IMR-90 (cell line): Measurements from ENCODE around the gene LAMA3. TPM values are rescaled to one million over a fixed set of nuclear protein-coding genes. Genes with fewer than 3 reads are reported as not detected.

Experiments used
- ATAC-seq: fragments of 200-7000 bp; cut with Tn5 transposase; 2 replicates; pipeline ENCODE4 v1.9.1; 2020; ENCODE audit warnings: low read depth, mild to moderate bottlenecking, moderate library complexity
- BruUV-seq: library from RNA; stranded (reverse); fragments of 400-500 nt; replicated peaks from 2 replicates; lab custom pipeline; 2021; lab: Mats Ljungman, UMichigan
- CTCF ChIA-PET: fragments of 300-600 bp; formaldehyde crosslinking; extraction: SDS; loops from one replicate; lab custom pipeline; 2021; ENCODE audit warnings: antibody characterized with exemption; lab: Yijun Ruan, JAX
- POLR2A ChIA-PET: fragments of 300-600 bp; sonication (Branson Sonifier 250); formaldehyde crosslinking; loops from one replicate; lab custom pipeline; 2022; ENCODE audit warnings: antibody characterized with exemption; ENCODE audit not compliant: unreplicated experiment; lab: Charles Lee
- DNase-seq: peaks from one replicate; pipeline ENCODE4 v3.0.0; 2013
- H2AFZ ChIP-seq: replicated peaks from 2 replicates; pipeline ENCODE3; 2013; ENCODE audit warnings: low read length, mild to moderate bottlenecking; ENCODE audit not compliant: poor library complexity
- H2AK5ac ChIP-seq: 2 replicates; pipeline ENCODE4 v1.6.1; 2013; ENCODE audit warnings: low read depth, low read length, inconsistent platforms
- H2AK9ac ChIP-seq: replicated peaks from 2 replicates; pipeline ENCODE3; 2013; ENCODE audit warnings: mild to moderate bottlenecking, low read depth, low read length, moderate library complexity; ENCODE audit not compliant: poor library complexity
- H2BK120ac ChIP-seq: 2 replicates; pipeline ENCODE4 v1.6.1; 2013; ENCODE audit warnings: low read depth, low read length, inconsistent platforms
- H2BK15ac ChIP-seq: 3 replicates; pipeline ENCODE4 v1.6.1; 2013; ENCODE audit warnings: low read depth, low read length, inconsistent platforms
- H2BK20ac ChIP-seq: 2 replicates; pipeline ENCODE4 v1.6.1; 2013; ENCODE audit warnings: low read depth, mild to moderate bottlenecking, inconsistent platforms, low read length, moderate library complexity
- H2BK5ac ChIP-seq: 2 replicates; pipeline ENCODE4 v1.6.1; 2013; ENCODE audit warnings: mild to moderate bottlenecking, low read depth, low read length, inconsistent platforms; ENCODE audit not compliant: poor library complexity, severe bottlenecking
- H3K14ac ChIP-seq: replicated peaks from 2 replicates; pipeline ENCODE4 v1.6.1; 2013; ENCODE audit warnings: low read depth, low read length, inconsistent platforms
- H3K18ac ChIP-seq: 2 replicates; pipeline ENCODE4 v1.6.1; 2013; ENCODE audit warnings: low read depth, low read length, control low read depth
- H3K23ac ChIP-seq: 2 replicates; pipeline ENCODE4 v1.6.1; 2013; ENCODE audit warnings: low read depth, low read length, inconsistent platforms
- H3K27ac ChIP-seq: 2 replicates; pipeline ENCODE4 v1.5.1; 2013; ENCODE audit warnings: mild to moderate bottlenecking, control low read depth, low read length; ENCODE audit not compliant: insufficient read depth
- H3K27me3 ChIP-seq: 2 replicates; pipeline ENCODE4 v1.6.1; 2013; ENCODE audit warnings: low read length; ENCODE audit not compliant: control insufficient read depth, insufficient read depth
- H3K36me3 ChIP-seq: 2 replicates; pipeline ENCODE4 v1.6.1; 2013; ENCODE audit warnings: low read length, mixed read lengths; ENCODE audit not compliant: control insufficient read depth, insufficient read depth
- H3K4ac ChIP-seq: 2 replicates; pipeline ENCODE4 v1.6.1; 2013; ENCODE audit warnings: low read depth, low read length, inconsistent platforms
- H3K4me1 ChIP-seq: 2 replicates; pipeline ENCODE4 v1.6.1; 2013; ENCODE audit warnings: low read length, mixed read lengths; ENCODE audit not compliant: control insufficient read depth, insufficient read depth
- H3K4me2 ChIP-seq: 2 replicates; pipeline ENCODE4 v1.6.1; 2013; ENCODE audit warnings: low read depth, mild to moderate bottlenecking, control low read depth, low read length, moderate library complexity
- H3K4me3 ChIP-seq: 2 replicates; pipeline ENCODE4 v1.5.1; 2013; ENCODE audit warnings: low read depth, mild to moderate bottlenecking, control low read depth, low read length, moderate library complexity; ENCODE audit not compliant: insufficient read depth
- H3K56ac ChIP-seq: 2 replicates; pipeline ENCODE4 v1.6.1; 2013; ENCODE audit warnings: low read length, inconsistent platforms; ENCODE audit not compliant: insufficient read depth; ENCODE audit errors: extremely low read depth
- H3K79me1 ChIP-seq, 2 experiments: 2 replicates each; pipeline ENCODE4 v1.6.1; 2013; ENCODE audit warnings: low read length in 2 of 2, inconsistent platforms in 1 of 2, low read depth in 1 of 2
- H3K9ac ChIP-seq: 2 replicates; pipeline ENCODE4 v1.6.1; 2013; ENCODE audit warnings: low read depth, low read length, control low read depth
- H3K9me1 ChIP-seq: 2 replicates; pipeline ENCODE4 v1.6.1; 2013; ENCODE audit warnings: low read length, inconsistent platforms; ENCODE audit not compliant: insufficient read depth
- H3K9me3 ChIP-seq: 2 replicates; pipeline ENCODE4 v1.6.1; 2013; ENCODE audit warnings: low read length; ENCODE audit not compliant: control insufficient read depth, insufficient read depth
- H4K20me1 ChIP-seq: 2 replicates; pipeline ENCODE4 v1.6.1; 2013; ENCODE audit warnings: low read length, inconsistent platforms; ENCODE audit not compliant: insufficient read depth
- H4K5ac ChIP-seq: 2 replicates; pipeline ENCODE4 v1.6.1; 2013; ENCODE audit warnings: mild to moderate bottlenecking, low read depth, low read length, control low read depth
- H4K8ac ChIP-seq, 2 experiments: 2 replicates each; pipeline ENCODE4 v1.6.1; 2013; ENCODE audit warnings: low read depth in 2 of 2, low read length in 2 of 2, control low read depth in 1 of 2, inconsistent platforms in 1 of 2
- H4K91ac ChIP-seq: 2 replicates; pipeline ENCODE4 v1.6.1; 2013; ENCODE audit warnings: low read depth, low read length, inconsistent platforms; ENCODE audit not compliant: insufficient read depth
- BHLHE40 ChIP-seq: fragments of 150-350 bp; IDR thresholded peaks from 2 replicates; pipeline ENCODE4 v1.6.1; 2016; ENCODE audit warnings: mild to moderate bottlenecking, low read depth, low read length
- CEBPB ChIP-seq: IDR thresholded peaks from 2 replicates; pipeline ENCODE4 v1.6.1; 2012; ENCODE audit warnings: low read depth, low read length, improper control_type of control experiment
- CHD1 ChIP-seq: IDR thresholded peaks from 2 replicates; pipeline ENCODE4 v1.6.1; 2012; ENCODE audit warnings: low read depth, low read length, improper control_type of control experiment
- CTCF ChIP-seq: conservative IDR thresholded peaks from 2 replicates; pipeline ENCODE4 v1.5.1; 2012; ENCODE audit warnings: mild to moderate bottlenecking, low read depth, low read length, improper control_type of control experiment
- ELK1 ChIP-seq: fragments of 150-350 bp; IDR thresholded peaks from 2 replicates; pipeline ENCODE4 v1.6.1; 2016; ENCODE audit warnings: low read depth, mild to moderate bottlenecking, low read length, moderate library complexity, borderline replicate concordance
- FOS ChIP-seq: fragments of 150-350 bp; IDR thresholded peaks from 2 replicates; pipeline ENCODE4 v1.6.1; 2016; ENCODE audit warnings: low read depth, low read length
- MAFK ChIP-seq: IDR thresholded peaks from 2 replicates; pipeline ENCODE4 v1.6.1; 2012; ENCODE audit warnings: low read depth, low read length, improper control_type of control experiment
- MAZ ChIP-seq: IDR thresholded peaks from 2 replicates; pipeline ENCODE4 v1.6.1; 2012; ENCODE audit warnings: low read depth, mild to moderate bottlenecking, low read length, improper control_type of control experiment, moderate library complexity, borderline replicate concordance
- MXI1 ChIP-seq: IDR thresholded peaks from 2 replicates; pipeline ENCODE4 v1.6.1; 2012; ENCODE audit warnings: low read depth, mild to moderate bottlenecking, low read length, moderate library complexity, borderline replicate concordance
- NFE2L2 ChIP-seq: fragments of 150-350 bp; IDR thresholded peaks from 2 replicates; pipeline ENCODE4 v1.6.1; 2016; ENCODE audit warnings: low read depth, mild to moderate bottlenecking, low read length
- POLR2A ChIP-seq: IDR thresholded peaks from 2 replicates; pipeline ENCODE4 v1.6.1; 2012; ENCODE audit warnings: mild to moderate bottlenecking, low read depth, low read length
- RAD21 ChIP-seq: IDR thresholded peaks from 2 replicates; pipeline ENCODE4 v1.6.1; 2012; ENCODE audit warnings: low read length, improper control_type of control experiment
- RCOR1 ChIP-seq: IDR thresholded peaks from 2 replicates; pipeline ENCODE4 v1.6.1; 2012; ENCODE audit warnings: mild to moderate bottlenecking, low read length, improper control_type of control experiment; ENCODE audit not compliant: insufficient replicate concordance
- RFX5 ChIP-seq: IDR thresholded peaks from 2 replicates; pipeline ENCODE4 v1.8.0; 2012; ENCODE audit warnings: low read depth, mild to moderate bottlenecking, low read length, moderate library complexity
- SMC3 ChIP-seq: fragments of 150-350 bp; IDR thresholded peaks from 2 replicates; pipeline ENCODE4 v1.6.1; 2016; ENCODE audit warnings: low read depth, mild to moderate bottlenecking, antibody characterized with exemption, low read length, moderate library complexity
- USF2 ChIP-seq: fragments of 150-350 bp; IDR thresholded peaks from 2 replicates; pipeline ENCODE4 v1.6.1; 2017; ENCODE audit warnings: mild to moderate bottlenecking, antibody characterized with exemption, low read length, low read depth
- WGBS, 2 experiments: methylation state at CpG; one replicate each; pipeline versions ENCODE4 v1.1.5 to v1.1.7; 2013; ENCODE audit warnings: missing lambda C conversion rate in 2 of 2; ENCODE audit not compliant: insufficient read length in 1 of 2; ENCODE audit errors: extremely low coverage in 2 of 2; 5-methylcytosine and 5-hydroxymethylcytosine counted together
- dilution Hi-C: fragments of 300-500 bp; cut with HindIII; formaldehyde crosslinking; loops from one replicate; pipeline ENCODE4 v1.14.3; 2018; ENCODE audit warnings: low sequenced_read_pairs; ENCODE audit not compliant: unreplicated experiment
- in situ Hi-C: fragments of 300-500 bp; cut with MboI; formaldehyde crosslinking; loops from 3 replicates; pipeline ENCODE4 v1.14.3; 2019; ENCODE audit warnings: low sequenced_read_pairs, inconsistent platforms, mixed read lengths
- intact Hi-C: fragments of 100-400 bp; cut with micrococcal nuclease; formaldehyde crosslinking; loops from 2 replicates; pipeline ENCODE4 v1.10.0; 2022
- polyA plus RNA-seq, 3 experiments: library from polyadenylated mRNA; depleted of rRNA; stranded (reverse); fragments of >200 nt; gene quantifications; 2 replicates each; pipeline ENCODE4 v1.2.3, GENCODE V29; 2012; ENCODE audit warnings: low replicate concordance in 1 of 3
- total RNA-seq: library from RNA; depleted of rRNA; stranded (reverse); fragments of >200 nt; gene quantifications from 2 replicates; pipeline ENCODE4 v1.2.3, GENCODE V29; 2012

The LAMA3 gene
- total and polyA plus RNA-seq, 2 of the 4 experiments (the other 2 are of a cell fraction), result 0.18 to 0.19 TPM

- no peaks in the 10 kb centered on the region for H3K36me3 ChIP-seq
- H2BK120ac ChIP-seq, result no peak overlapping the region
- H3K4me2 ChIP-seq, result no peak overlapping the region
- H3K9me1 ChIP-seq, result no peaks in the 10 kb centered on the region
- H3K56ac ChIP-seq, result no peak overlapping the region
- no peaks in the 10 kb centered on the region for H3K79me1 ChIP-seq
- ChIA-PET CTCF (no interaction called here), POLR2A (no interaction called here)
- TF ChIP-seq MAZ (no peak), CTCF (no peak), MXI1 (no peak), FOS (no peak), USF2 (no peak), ELK1 (no peak), RCOR1 (no peak), BHLHE40 (no peak), NFE2L2 (no peak), MAFK (no peak), RFX5 (no peak), SMC3 (no peak), RAD21 (no peak), CEBPB (no peak), POLR2A (no peak), CHD1 (no peak)
- no peak overlapping the region for H4K5ac ChIP-seq
- H3K27me3 ChIP-seq, result peaks cover 4% of the 10 kb centered on the region; the same call in 1 of the 2 replicates
- H3K23ac ChIP-seq, result no peak overlapping the region
- no TSS peak for BruUV-seq
- ATAC-seq (no peak), DNase-seq (no peak)
- no peak overlapping the region for H2AFZ ChIP-seq
- H2AK9ac ChIP-seq, result no peak overlapping the region
- peaks cover 1% of the 10 kb centered on the region; the same call in 1 of the 2 replicates for H3K4me1 ChIP-seq
- in situ Hi-C loops, result no loop called here
- H2BK5ac ChIP-seq, result no peak overlapping the region
- intact Hi-C loops, result loop anchor here (5.0 kb wide), 1 partner anchor 57 kb away; no protein-coding TSS in a partner anchor
- no peak overlapping the region for H3K18ac ChIP-seq
- no peak overlapping the region for H3K9ac ChIP-seq
- dilution Hi-C loops, result no loop called here
- H4K20me1 ChIP-seq, result no peaks in the 10 kb centered on the region
- no peak overlapping the region for H2AK5ac ChIP-seq
- H4K91ac ChIP-seq, result no peak overlapping the region
- H3K14ac ChIP-seq, result no peak overlapping the region
- no peak overlapping the region for H3K4me3 ChIP-seq
- H4K8ac ChIP-seq, result no peak overlapping the region
- WGBS, 2 experiments, result 89% methylated on average over 12 of the region's 14 CpGs; no CpG with 5 or more reads in 1 of the 2 experiments
- H3K9me3 ChIP-seq, result no peaks in the 10 kb centered on the region
- no peak overlapping the region for H2BK20ac ChIP-seq
- no peak overlapping the region for H3K27ac ChIP-seq
- H3K4ac ChIP-seq, result no peak overlapping the region
- H2BK15ac ChIP-seq, result no peak overlapping the region
These were observed 205.5 kb downstream of the LAMA3 start for GRCh38 chr18:23894661-23895175.
